Prostate gland (tissue), 2 donors: ENCODE results near the gene OR6N1.

Experiments
- CTCF ChIP-seq, 4 experiments: fragments of 200-600 bp in 2 of 4; fragments of 450-650 bp in 2 of 4; sonication (generic) in 2 of 4; IDR thresholded peaks; 1 replicate in 3 of 4; 2 replicates in 1 of 4; pipeline ENCODE4 v1.5.1; 2016 to 2019; ENCODE audit warnings: antibody characterized with exemption in 4 of 4, mild to moderate bottlenecking in 2 of 4, moderate library complexity in 2 of 4
- POLR2AphosphoS5 ChIP-seq: sonication (generic); formaldehyde crosslinking; IDR thresholded peaks from one replicate; pipeline ENCODE4 v1.6.1; 2017; ENCODE audit warnings: antibody characterized with exemption

DNA sequence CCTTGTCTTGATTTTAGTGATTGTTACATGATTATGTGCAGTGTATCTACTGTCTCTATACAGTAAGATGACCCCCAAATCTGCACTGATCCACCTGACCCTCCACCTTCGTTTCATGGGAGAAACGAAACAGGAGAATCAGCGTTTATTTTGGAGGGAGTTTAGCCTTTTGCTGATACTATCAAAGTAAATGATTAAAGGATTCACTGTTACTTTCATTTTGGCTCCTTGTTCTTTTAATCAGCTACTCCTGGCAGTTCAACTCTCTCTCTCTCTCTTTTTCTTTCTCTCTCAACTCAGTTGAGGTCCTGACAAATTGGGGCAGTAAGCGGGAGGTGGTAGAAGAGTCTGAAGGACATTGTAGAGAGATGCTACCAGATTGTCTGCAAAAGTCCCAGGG is 41.5 kb downstream of the OR6N1 start:
- TF ChIP-seq CTCF (IDR thresholded peaks at IDR 0.05) (no peak), POLR2AphosphoS5 (no peak)
